Glomerular visceral epithelial cell (primary cell): ENCODE measurements around the gene KERA.
"Not testable (repeated sequence)": the region's sequence is repeated elsewhere in the genome, so short reads cannot be mapped to it uniquely, and the experiment has no call there.

ENCODE experiments used
- DNase-seq: peaks from one replicate; pipeline ENCODE4 v3.0.0-alpha.2; 2016; ENCODE audit errors: extremely low spot score

KERA gene

GRCh38 chr12:91057368-91058165 lies at the start of gene KERA:
TSS of gene KERA (minus strand) at chr12:91058024. CDS start at chr12:91056281, 1,743 bp downstream.
- no peak for DNase-seq

GRCh38 chr12:91106283-91106682 lies 48.5 kb upstream of the KERA start:
- no peak for DNase-seq

GRCh38 chr12:91105807-91106206 lies 48.0 kb upstream of the KERA start:
- DNase-seq = no peak

GRCh38 chr12:91104812-91105466 lies 47.1 kb upstream of the KERA start:
- no peak for DNase-seq

- DNase-seq = no peak
These were observed 45.8 kb upstream of the KERA start for GRCh38 chr12:91103624-91104023.

- no peak for DNase-seq
These were observed 45.3 kb upstream of the KERA start for GRCh38 chr12:91103101-91103500.

- DNase-seq = peak; percentile 54
These were observed 43.1 kb upstream of the KERA start for GRCh38 chr12:91100906-91101305.

- no peak for DNase-seq
These were observed 42.0 kb upstream of the KERA start for GRCh38 chr12:91099836-91100235.

GRCh38 chr12:91099341-91099740 lies 41.5 kb upstream of the KERA start:
- DNase-seq = no peak

GRCh38 chr12:91098941-91099340 lies 41.1 kb upstream of the KERA start:
- DNase-seq = peak; percentile 85

GRCh38 chr12:91098461-91098860 lies 40.6 kb upstream of the KERA start:
- peak; percentile 34 for DNase-seq

- DNase-seq = no peak
These were observed 37.1 kb upstream of the KERA start for GRCh38 chr12:91094957-91095356.

- DNase-seq = no peak
These were observed 36.3 kb upstream of the KERA start for GRCh38 chr12:91094032-91094662.

GRCh38 chr12:91093341-91093740 lies 35.5 kb upstream of the KERA start:
- no peak for DNase-seq

- DNase-seq = no peak
These were observed 34.3 kb upstream of the KERA start for GRCh38 chr12:91091916-91092715.

- not testable (repeated sequence) for DNase-seq
These were observed 32.1 kb upstream of the KERA start for GRCh38 chr12:91089953-91090352.

- no peak for DNase-seq
These were observed 22.2 kb upstream of the KERA start for GRCh38 chr12:91080041-91080440.

GRCh38 chr12:91078501-91078900 lies 20.7 kb upstream of the KERA start:
- no peak for DNase-seq

- no peak for DNase-seq
These were observed 19.6 kb upstream of the KERA start for GRCh38 chr12:91077228-91077954.

GRCh38 chr12:91074851-91075250 lies 17.0 kb upstream of the KERA start:
- no peak for DNase-seq

- no peak for DNase-seq
These were observed 16.4 kb upstream of the KERA start for GRCh38 chr12:91074154-91074709.
